Common myeloid progenitor, CD34-positive (primary cell): ENCODE measurements around the gene PEDS1. TPM values are rescaled to one million over a fixed set of nuclear protein-coding genes. Genes with fewer than 3 reads are reported as not detected.
"Not testable (repeated sequence)": the region's sequence is repeated elsewhere in the genome, so short reads cannot be mapped to it uniquely, and the experiment has no call there.

Source experiments
- CTCF ChIA-PET: fragments of 350-600 bp; sonication (Branson Sonifier 250); formaldehyde crosslinking; loops from one replicate; lab custom pipeline; 2021; ENCODE audit warnings: antibody characterized with exemption; lab: Charles Lee
- POLR2A ChIA-PET: fragments of 350-600 bp; sonication (Branson Sonifier 250); formaldehyde crosslinking; loops from one replicate; lab custom pipeline; 2021; ENCODE audit warnings: antibody characterized with exemption; lab: Charles Lee
- DNase-seq, 3 donors: peaks; one replicate each; pipeline versions ENCODE4 v3.0.0 to v3.0.0-alpha.2; 2013
- H3K27ac ChIP-seq, 2 experiments: 1 replicate in 1 of 2; 2 replicates in 1 of 2; pipeline ENCODE4 v1.7.0; 2013; ENCODE audit warnings: inconsistent platforms in 2 of 2, low read length in 2 of 2, mild to moderate bottlenecking in 2 of 2, low read depth in 1 of 2, moderate library complexity in 1 of 2; ENCODE audit not compliant: severe bottlenecking in 2 of 2, insufficient read depth in 1 of 2, poor library complexity in 1 of 2
- H3K27me3 ChIP-seq, 5 experiments: replicated peaks in 2 of 5; 1 replicate in 3 of 5; 2 replicates in 2 of 5; pipeline versions ENCODE4 v1.6.1 to v1.7.0; 2013; ENCODE audit warnings: low read length in 4 of 5, mild to moderate bottlenecking in 2 of 5, moderate library complexity in 2 of 5, inconsistent platforms in 1 of 5; ENCODE audit not compliant: insufficient read depth in 5 of 5, control insufficient read depth in 4 of 5
- H3K36me3 ChIP-seq, 4 experiments: 1 replicate in 2 of 4; 2 replicates in 2 of 4; pipeline versions ENCODE4 v1.6.1 to v1.7.0; 2013; ENCODE audit warnings: low read length in 3 of 4, control low read depth in 1 of 4, mild to moderate bottlenecking in 1 of 4; ENCODE audit not compliant: control insufficient read depth in 4 of 4, insufficient read depth in 4 of 4
- H3K4me1 ChIP-seq, 4 experiments: 1 replicate in 3 of 4; 2 replicates in 1 of 4; pipeline versions ENCODE4 v1.6.1 to v1.7.1; 2013; ENCODE audit warnings: low read length in 3 of 4, mild to moderate bottlenecking in 3 of 4, control low read depth in 1 of 4, inconsistent platforms in 1 of 4, moderate library complexity in 1 of 4; ENCODE audit not compliant: control insufficient read depth in 4 of 4, insufficient read depth in 4 of 4; ENCODE audit errors: control extremely low read depth in 1 of 4
- H3K4me3 ChIP-seq, 7 experiments: 1 replicate in 4 of 7; 2 replicates in 3 of 7; pipeline versions ENCODE4 v1.5.1 to v1.7.0; 2013; ENCODE audit warnings: mild to moderate bottlenecking in 7 of 7, low read length in 6 of 7, moderate library complexity in 6 of 7, inconsistent platforms in 2 of 7, low read depth in 2 of 7, control low read depth in 1 of 7; ENCODE audit not compliant: insufficient read depth in 4 of 7, control insufficient read depth in 1 of 7; ENCODE audit errors: extremely low read depth in 1 of 7
- H3K9me3 ChIP-seq, 5 experiments: 1 replicate in 4 of 5; 2 replicates in 1 of 5; pipeline versions ENCODE4 v1.6.1 to v1.7.1; 2013; ENCODE audit warnings: low read length in 4 of 5, mild to moderate bottlenecking in 2 of 5, inconsistent platforms in 1 of 5, low read depth in 1 of 5, moderate library complexity in 1 of 5; ENCODE audit not compliant: control insufficient read depth in 4 of 5, insufficient read depth in 2 of 5; ENCODE audit errors: control extremely low read depth in 1 of 5
- WGBS: methylation state at CpG from one replicate; pipeline ENCODE4 v1.1.5; 2013; ENCODE audit not compliant: insufficient coverage; 5-methylcytosine and 5-hydroxymethylcytosine counted together
- polyA plus RNA-seq: library from polyadenylated mRNA; unstranded; fragments of 120-200 nt; gene quantifications from one replicate; pipeline ENCODE4 v1.2.1, GENCODE V29; 2013

PEDS1 gene
- 19.1 TPM for polyA plus RNA-seq

- POLR2A ChIA-PET: interaction anchor here (0.7 to 1.3 kb wide), 5 partner anchors 12 to 38 kb away, joined by 3 to 5 read pairs (median 4); no protein-coding TSS in a partner anchor
- H3K27me3 ChIP-seq: no peaks in the 10 kb centered on the region
- H3K4me1 ChIP-seq: peaks cover 3 to 31% (median 27%) of the 10 kb centered on the region in 4 experiments
- H3K4me3 ChIP-seq: peak within 1 kb of the TSS; percentile 67 to 94 (median 81)
- CTCF ChIA-PET: interaction anchor here (0.9 to 4.0 kb wide), 10 partner anchors 9 to 82 kb away, joined by 3 to 30 read pairs (median 4); no protein-coding TSS in a partner anchor
- peak; percentile 80 to 89 (median 87) for DNase-seq
- H3K27ac ChIP-seq: peak within 1 kb of the TSS; percentile 46 to 86
- peaks cover 0 to 17% (median 11%) of the 10 kb centered on the region in 4 experiments for H3K36me3 ChIP-seq
- WGBS: 3% methylated on average over 88 of the region's 99 CpGs
- H3K9me3 ChIP-seq: no peaks in the 10 kb centered on the region
These were observed at the start of gene PEDS1 for GRCh38 chr20:50153500-50154377. PEDS1 (minus strand) TSS chr20:50153723; CDS start chr20:50153637, 86 bp downstream.

- ChIA-PET POLR2A (no interaction called here), CTCF (interaction anchor here (0.7 to 1.2 kb wide), 2 partner anchors 16 to 89 kb away, joined by 3 read pairs; no protein-coding TSS in a partner anchor)
- Histone ChIP-seq H3K27ac (no peak overlapping the region), H3K9me3 (peaks cover 0 to 2% (median 0%) of the 10 kb centered on the region in 5 experiments), H3K27me3 (no peaks in the 10 kb centered on the region), H3K36me3 (no peaks in the 10 kb centered on the region), H3K4me1 (no peaks in the 10 kb centered on the region), H3K4me3 (no peak overlapping the region)
- no peak for DNase-seq
- WGBS: 100% methylated on average over 2 of the region's 5 CpGs
These were observed 49.2 kb upstream of the PEDS1 start for GRCh38 chr20:50202677-50203076.

- 90% methylated on average over 3 of the region's 7 CpGs for WGBS
- H3K27me3 ChIP-seq, H3K27ac ChIP-seq, H3K9me3 ChIP-seq, DNase-seq, H3K4me1 ChIP-seq, POLR2A ChIA-PET, H3K4me3 ChIP-seq, H3K36me3 ChIP-seq: not testable (repeated sequence)
- CTCF ChIA-PET: interaction anchor here (1.2 to 2.2 kb wide), 3 partner anchors 8 to 17 kb away, joined by 3 to 6 read pairs (median 5); no protein-coding TSS in a partner anchor
These were observed 48.2 kb upstream of the PEDS1 start for GRCh38 chr20:50201710-50202109.

GRCh38 chr20:50200482-50201104 lies 47.1 kb upstream of the PEDS1 start:
- Histone ChIP-seq H3K4me3 (no peak overlapping the region), H3K9me3 (peaks cover 0 to 2% (median 0%) of the 10 kb centered on the region in 5 experiments), H3K36me3 (no peaks in the 10 kb centered on the region), H3K27ac (no peak overlapping the region), H3K4me1 (peaks cover 0 to 9% (median 0%) of the 10 kb centered on the region in 4 experiments), H3K27me3 (no peaks in the 10 kb centered on the region)
- POLR2A ChIA-PET: no interaction called here
- CTCF ChIA-PET: interaction anchor here (0.6 to 2.2 kb wide), 5 partner anchors 9 to 15 kb away, joined by 3 to 6 read pairs (median 3); partner anchors contain the start of gene CEBPB
- no peak for DNase-seq
- WGBS: 100% methylated on average over 5 of the region's 6 CpGs

- Histone ChIP-seq H3K4me1 (peaks cover 0 to 11% (median 3%) of the 10 kb centered on the region in 4 experiments), H3K27me3 (no peaks in the 10 kb centered on the region), H3K36me3 (peaks cover 0 to 1% (median under 1%) of the 10 kb centered on the region in 4 experiments), H3K9me3 (peaks cover 0 to 2% (median 0%) of the 10 kb centered on the region in 5 experiments), H3K4me3 (no peak overlapping the region), H3K27ac (no peak overlapping the region)
- 93% methylated on average over 3 of the region's 4 CpGs for WGBS
- POLR2A ChIA-PET: no interaction called here
- DNase-seq: no peak
- CTCF ChIA-PET: interaction anchor here (0.6 to 2.2 kb wide), 4 partner anchors 9 to 257 kb away, joined by 3 to 6 read pairs (median 4); partner anchors contain the start of gene CEBPB
These were observed 46.2 kb upstream of the PEDS1 start for GRCh38 chr20:50199703-50200102.

- CTCF ChIA-PET: interaction anchor here (1.7 kb wide), 1 partner anchor 258 kb away, joined by 4 read pairs; no protein-coding TSS in a partner anchor
These were observed 45.2 kb upstream of the PEDS1 start for GRCh38 chr20:50198716-50199115.

More at GRCh38 chr20:50198716-50199115, 45.2 kb upstream of the PEDS1 start:
- no peak for DNase-seq
- Histone ChIP-seq H3K4me1 (peaks cover 0 to 21% (median 12%) of the 10 kb centered on the region in 4 experiments), H3K27me3 (no peaks in the 10 kb centered on the region), H3K9me3 (no peaks in the 10 kb centered on the region), H3K4me3 (no peak overlapping the region), H3K36me3 (peaks cover 0 to 11% (median 4%) of the 10 kb centered on the region in 4 experiments), H3K27ac (no peak overlapping the region)
- POLR2A ChIA-PET: interaction anchor here (0.6 kb wide), 1 partner anchor 254 kb away, joined by 3 read pairs; no protein-coding TSS in a partner anchor
- no CpG with 5 or more reads among the region's 1 CpG for WGBS
